ENCODE measurements around the gene CDH26. TPM values are rescaled to one million over a fixed set of nuclear protein-coding genes. Genes with fewer than 3 reads are reported as not detected.
A peak's percentile ranks its signal among the peaks of the same experiment; 100 is the strongest.

The CDH26 gene
- total and polyA plus RNA-seq, 7 donors, result 0.74 to 5.5 (median 1.4) TPM; not detected in 2

- Histone ChIP-seq H3K4me3 (no peak overlapping the region), H3K27me3 (peaks cover 0 to 10% (median 3%) of the 10 kb centered on the region in 3 donors), H3K4me1 (peaks cover 0 to 5% (median 1%) of the 10 kb centered on the region in 4 donors), H3K27ac (no peak overlapping the region), H3K9me3 (no peaks in the 10 kb centered on the region), H3K36me3 (no peaks in the 10 kb centered on the region)
- intact Hi-C loops (cut with DNase I), result no loop called here
- peak; percentile 55 for DNase-seq
- 59 to 76% methylated on average over 9 of the region's 9 CpGs for WGBS, 2 donors
- TF ChIP-seq POLR2AphosphoS5 (IDR thresholded peaks at IDR 0.05), result no peak
- no peak for TF ChIP-seq EP300 (IDR thresholded peaks at IDR 0.05)
- no peak for TF ChIP-seq CTCF (IDR thresholded peaks at IDR 0.05)
- no peak for TF ChIP-seq POLR2A (IDR thresholded peaks at IDR 0.05)
These were observed 100.7 kb downstream of the CDH26 start for GRCh38 chr20:60058879-60059278.

GRCh38 chr20:60060006-60060557 lies 101.9 kb downstream of the CDH26 start:
- intact Hi-C loops (cut with DNase I), result no loop called here
- H3K27ac ChIP-seq, result no peak overlapping the region

GRCh38 chr20:60060593-60060992 lies 102.4 kb downstream of the CDH26 start:
- no peak overlapping the region for H3K27ac ChIP-seq
- 81 to 87% methylated on average over 4 of the region's 4 CpGs for WGBS, 2 donors

More at GRCh38 chr20:60060006-60060557, 101.9 kb downstream of the CDH26 start:
- Histone ChIP-seq H3K4me3 (no peak overlapping the region), H3K4me1 (peaks cover 0 to 5% (median 1%) of the 10 kb centered on the region in 4 donors), H3K27me3 (peaks cover 0 to 8% (median 3%) of the 10 kb centered on the region in 3 donors), H3K36me3 (no peaks in the 10 kb centered on the region), H3K9me3 (no peaks in the 10 kb centered on the region)
- DNase-seq, result peak; percentile 29
- WGBS, 2 donors, result 90 to 91% methylated on average over 13 of the region's 13 CpGs
- TF ChIP-seq POLR2A (IDR thresholded peaks at IDR 0.05), result no peak

GRCh38 chr20:60062431-60063047 lies 104.3 kb downstream of the CDH26 start:
- WGBS, 2 donors, result 76 to 79% methylated on average over 22 of the region's 22 CpGs
- peaks cover 0 to 5% (median under 1%) of the 10 kb centered on the region in 4 donors for H3K4me1 ChIP-seq
- peak; percentile 46 for DNase-seq
- H3K9me3 ChIP-seq, result no peaks in the 10 kb centered on the region
- TF ChIP-seq POLR2AphosphoS5 (IDR thresholded peaks at IDR 0.05), result no peak
- no peak for TF ChIP-seq CTCF (IDR thresholded peaks at IDR 0.05)
- TF ChIP-seq POLR2A (IDR thresholded peaks at IDR 0.05), result no peak
- no peak for TF ChIP-seq EP300 (IDR thresholded peaks at IDR 0.05)
- peak overlapping the region in 2 of 4 donors; percentile 16 to 26 for H3K27ac ChIP-seq
- peaks cover 0 to 8% (median 3%) of the 10 kb centered on the region in 3 donors for H3K27me3 ChIP-seq
- no peaks in the 10 kb centered on the region for H3K36me3 ChIP-seq
- H3K4me3 ChIP-seq, result no peak overlapping the region
- intact Hi-C loops (cut with DNase I), result no loop called here

More at GRCh38 chr20:60060593-60060992, 102.4 kb downstream of the CDH26 start:
- Histone ChIP-seq H3K4me3 (no peak overlapping the region), H3K27me3 (peaks cover 0 to 8% (median 3%) of the 10 kb centered on the region in 3 donors), H3K9me3 (no peaks in the 10 kb centered on the region), H3K36me3 (no peaks in the 10 kb centered on the region), H3K4me1 (peaks cover 0 to 5% (median 1%) of the 10 kb centered on the region in 4 donors)
- TF ChIP-seq POLR2AphosphoS5 (IDR thresholded peaks at IDR 0.05), result no peak
- TF ChIP-seq POLR2A (IDR thresholded peaks at IDR 0.05), result no peak
- no peak for TF ChIP-seq EP300 (IDR thresholded peaks at IDR 0.05)
- DNase-seq, result peak; percentile 28
- intact Hi-C loops (cut with DNase I), result no loop called here

GRCh38 chr20:60063048-60063451 lies 104.8 kb downstream of the CDH26 start:
- 66 to 71% methylated on average over 4 of the region's 4 CpGs for WGBS, 2 donors
- intact Hi-C loops (cut with DNase I), result no loop called here
- no peaks in the 10 kb centered on the region for H3K9me3 ChIP-seq
- H3K27ac ChIP-seq, result peak overlapping the region in 2 of 4 donors; percentile 14 to 16
- H3K4me3 ChIP-seq, result no peak overlapping the region
- DNase-seq, result peak; percentile 46
- H3K27me3 ChIP-seq, result peaks cover 0 to 3% (median 0%) of the 10 kb centered on the region in 3 donors
- H3K36me3 ChIP-seq, result no peaks in the 10 kb centered on the region
- TF ChIP-seq POLR2A (IDR thresholded peaks at IDR 0.05), result no peak
- no peak for TF ChIP-seq POLR2AphosphoS5 (IDR thresholded peaks at IDR 0.05)
- TF ChIP-seq EP300 (IDR thresholded peaks at IDR 0.05), result no peak
- no peak for TF ChIP-seq CTCF (IDR thresholded peaks at IDR 0.05)
- peaks cover 0 to 5% (median 0%) of the 10 kb centered on the region in 4 donors for H3K4me1 ChIP-seq

Data from sigmoid colon (tissue), 7 donors.